Endothelial cell of umbilical vein (primary cell): ENCODE data around the gene CPD. TPM values are rescaled to one million over a fixed set of nuclear protein-coding genes. Genes with fewer than 3 reads are reported as not detected.

Experiments
- BruUV-seq: library from RNA; stranded (reverse); fragments of 400-500 nt; replicated peaks from 2 replicates; lab custom pipeline; 2021; lab: Mats Ljungman, UMichigan
- CTCF ChIA-PET: fragments of 300-600, 350-600 bp; sonication (Branson Sonifier 250); formaldehyde crosslinking; loops from one replicate; lab custom pipeline; 2021; ENCODE audit warnings: antibody characterized with exemption, inconsistent platforms; lab: Charles Lee
- POLR2A ChIA-PET: fragments of 300-600, 350-600 bp; sonication (Branson Sonifier 250); formaldehyde crosslinking; loops from one replicate; lab custom pipeline; 2021; ENCODE audit warnings: antibody characterized with exemption, inconsistent platforms; lab: Charles Lee
- DNase-seq: peaks from one replicate; pipeline ENCODE4 v3.0.0-alpha.2; 2011; ENCODE audit warnings: low read depth, low spot score
- FAIRE-seq: peaks from 2 replicates; lab custom pipeline; 2011; peaks lifted over from hg19 to GRCh38; lab: Jason Lieb, UNC
- H2AFZ ChIP-seq: 2 replicates; pipeline ENCODE4 v1.6.0; 2012; ENCODE audit warnings: low read depth, low read length, control low read depth, inconsistent platforms
- H3K27ac ChIP-seq: 2 replicates; pipeline ENCODE4 v1.5.1; 2011; ENCODE audit warnings: low read depth, mild to moderate bottlenecking, control low read depth, low read length, moderate library complexity; ENCODE audit not compliant: insufficient read depth
- H3K27me3 ChIP-seq, 2 experiments: 2 replicates each; pipeline versions ENCODE4 v1.6.0 to v1.6.1; 2011; ENCODE audit warnings: low read length in 2 of 2, mixed read lengths in 1 of 2; ENCODE audit not compliant: control insufficient read depth in 2 of 2, insufficient read depth in 2 of 2
- H3K36me3 ChIP-seq, 2 experiments: 2 replicates in 1 of 2; 3 replicates in 1 of 2; pipeline ENCODE4 v1.5.1; 2011; ENCODE audit warnings: low read length in 2 of 2, mild to moderate bottlenecking in 1 of 2, moderate library complexity in 1 of 2; ENCODE audit not compliant: control insufficient read depth in 2 of 2, insufficient read depth in 2 of 2; ENCODE audit errors: extremely low read depth in 1 of 2
- H3K4me1 ChIP-seq: 3 replicates; pipeline ENCODE4 v1.5.1; 2011; ENCODE audit warnings: mild to moderate bottlenecking, low read length; ENCODE audit not compliant: control insufficient read depth, insufficient read depth; ENCODE audit errors: extremely low read depth
- H3K4me2 ChIP-seq: 2 replicates; pipeline ENCODE4 v1.6.1; 2011; ENCODE audit warnings: low read length, control low read depth, mixed read lengths; ENCODE audit not compliant: insufficient read depth
- H3K4me3 ChIP-seq, 3 experiments: fragments of 200-600 bp in 1 of 3; sonication (generic), shearing (Covaris generic) in 1 of 3; replicated peaks in 1 of 3; 2 replicates each; pipeline ENCODE4 v1.5.1; 2011 to 2016; ENCODE audit warnings: control low read depth in 3 of 3, low read length in 3 of 3, mild to moderate bottlenecking in 2 of 3, inconsistent platforms in 1 of 3, low read depth in 1 of 3, moderate library complexity in 1 of 3; ENCODE audit not compliant: insufficient read depth in 1 of 3
- H3K79me2 ChIP-seq: 2 replicates; pipeline ENCODE4 v1.6.0; 2012; ENCODE audit warnings: low read length, inconsistent platforms; ENCODE audit not compliant: control insufficient read depth, insufficient read depth
- H3K9ac ChIP-seq: replicated peaks from 2 replicates; pipeline ENCODE3; 2011; ENCODE audit warnings: low read length, control low read depth; ENCODE audit not compliant: insufficient read depth; ENCODE audit errors: extremely low read depth
- H3K9me1 ChIP-seq: replicated peaks from 3 replicates; pipeline ENCODE4 v1.6.0; 2011; ENCODE audit warnings: mild to moderate bottlenecking, low read length; ENCODE audit not compliant: control insufficient read depth, insufficient read depth; ENCODE audit errors: extremely low read depth
- H3K9me3 ChIP-seq: replicated peaks from 2 replicates; pipeline ENCODE4 v1.5.1; 2012; ENCODE audit warnings: low read length, inconsistent platforms; ENCODE audit not compliant: control insufficient read depth, insufficient read depth
- H4K20me1 ChIP-seq: replicated peaks from 2 replicates; pipeline ENCODE3; 2011; ENCODE audit warnings: mild to moderate bottlenecking, low read length; ENCODE audit not compliant: control insufficient read depth, insufficient read depth; ENCODE audit errors: extremely low read depth
- CTCF ChIP-seq, 2 donors: IDR thresholded peaks; 1 replicate in 1 of 2; 2 replicates in 1 of 2; pipeline ENCODE4 v1.5.1; 2011; ENCODE audit warnings: low read length in 2 of 2, mild to moderate bottlenecking in 2 of 2, moderate library complexity in 2 of 2, control low read depth in 1 of 2, inconsistent platforms in 1 of 2, low read depth in 1 of 2; ENCODE audit not compliant: insufficient read depth in 1 of 2; ENCODE audit errors: extremely low read depth in 1 of 2
- EZH2 ChIP-seq: IDR thresholded peaks from 2 replicates; pipeline ENCODE4 v1.6.1; 2012; ENCODE audit warnings: borderline replicate concordance, low read depth, mild to moderate bottlenecking, moderate library complexity, low read length, inconsistent platforms; ENCODE audit not compliant: severe bottlenecking
- FOS ChIP-seq: IDR thresholded peaks from 2 replicates; pipeline ENCODE4 v1.6.1; 2011; ENCODE audit warnings: mild to moderate bottlenecking, low read length, moderate library complexity, borderline replicate concordance; ENCODE audit not compliant: insufficient read depth
- GATA2 ChIP-seq: IDR thresholded peaks from 2 replicates; pipeline ENCODE4 v1.7.0; 2011; ENCODE audit warnings: low read depth, mild to moderate bottlenecking, moderate library complexity, mixed read lengths, low read length; ENCODE audit not compliant: insufficient read length, insufficient read depth
- JUN ChIP-seq: IDR thresholded peaks from 2 replicates; pipeline ENCODE4 v1.6.1; 2011; ENCODE audit warnings: borderline replicate concordance, low read depth; ENCODE audit not compliant: insufficient read length, insufficient read depth
- MAX ChIP-seq: IDR thresholded peaks from 2 replicates; pipeline ENCODE4 v1.6.1; 2011; ENCODE audit not compliant: insufficient read depth, insufficient read length
- MYC ChIP-seq: IDR thresholded peaks from one replicate; pipeline ENCODE4 v1.6.1; 2011; ENCODE audit warnings: mild to moderate bottlenecking, low read depth, low read length
- POLR2A ChIP-seq: IDR thresholded peaks from 2 replicates; pipeline ENCODE4 v1.6.1; 2012; ENCODE audit warnings: low read depth, mild to moderate bottlenecking, control low read depth, low read length
- POLR2AphosphoS5 ChIP-seq: IDR thresholded peaks from 2 replicates; pipeline ENCODE4 v1.6.1; 2012; ENCODE audit warnings: low read depth, mild to moderate bottlenecking, control low read depth, low read length, moderate library complexity; ENCODE audit not compliant: insufficient read depth
- dilution Hi-C: fragments of 300-500 bp; cut with MboI; formaldehyde crosslinking; loops from one replicate; pipeline ENCODE4 v1.15.0; 2019; ENCODE audit warnings: low sequenced_read_pairs; ENCODE audit not compliant: extremely low pct_ligation_motif_present
- intact Hi-C: fragments of 100-400 bp; cut with micrococcal nuclease; formaldehyde crosslinking; loops from one replicate; pipeline ENCODE4 v1.10.0; 2022
- polyA plus RNA-seq, 4 experiments: library from polyadenylated mRNA; depleted of rRNA in 3 of 4; stranded (reverse) in 3 of 4; unstranded in 1 of 4; fragments of >200 nt; gene quantifications; 2 replicates each; pipeline versions ENCODE4 v1.2.1 to v1.2.3, GENCODE V29; 2011 to 2012; ENCODE audit warnings: missing spikeins in 1 of 4
- total RNA-seq: library from RNA; stranded (reverse); gene quantifications from 2 replicates; pipeline ENCODE4 v1.2.3, GENCODE V29; 2021

CPD gene
- total and polyA plus RNA-seq, 2 donors (not counting 3 experiments of a cell fraction or from before 2014, with no cell fraction given), result 18.3 to 63.6 TPM

- CTCF ChIA-PET, result interaction anchor here (1.7 kb wide), 1 partner anchor 18 kb away, joined by 4 read pairs; no protein-coding TSS in a partner anchor
- Histone ChIP-seq H4K20me1 (no peaks in the 10 kb centered on the region), H3K79me2 (no peaks in the 10 kb centered on the region), H3K4me3 (no peak overlapping the region), H3K9me1 (no peaks in the 10 kb centered on the region), H3K4me1 (peaks cover 10% of the 10 kb centered on the region), H3K4me2 (no peak overlapping the region), H3K27me3 (no peaks in the 10 kb centered on the region), H3K27ac (no peak overlapping the region), H3K9me3 (no peaks in the 10 kb centered on the region), H3K36me3 (no peaks in the 10 kb centered on the region), H2AFZ (no peak overlapping the region), H3K9ac (no peak overlapping the region)
- dilution Hi-C loops (no loop called here), intact Hi-C loops (no loop called here)
- TF ChIP-seq EZH2 (no peak), FOS (no peak), POLR2A (no peak), MAX (no peak), JUN (no peak), POLR2AphosphoS5 (no peak), MYC (no peak), GATA2 (no peak), CTCF (IDR thresholded peaks at IDR 0.05; ENCODE audit: extremely low read depth in 1 of 2, insufficient read depth in 1 of 2, low read depth in 1 of 2, low read length in 2 of 2) (no peak)
- no peak for DNase-seq
- POLR2A ChIA-PET, result no interaction called here
- FAIRE-seq, result no peak
- no TSS peak for BruUV-seq
These were observed 32.4 kb upstream of the CPD start for GRCh38 chr17:30346221-30346795.
